ENCODE results near the gene AKAP11.

Gene AKAP11

GRCh38 chr13:42348576-42348975, 76.6 kb downstream of the AKAP11 start:
- DNase-seq, result no peak

- no peak for DNase-seq
These were observed 78.2 kb downstream of the AKAP11 start for GRCh38 chr13:42350141-42350540.

DNA sequence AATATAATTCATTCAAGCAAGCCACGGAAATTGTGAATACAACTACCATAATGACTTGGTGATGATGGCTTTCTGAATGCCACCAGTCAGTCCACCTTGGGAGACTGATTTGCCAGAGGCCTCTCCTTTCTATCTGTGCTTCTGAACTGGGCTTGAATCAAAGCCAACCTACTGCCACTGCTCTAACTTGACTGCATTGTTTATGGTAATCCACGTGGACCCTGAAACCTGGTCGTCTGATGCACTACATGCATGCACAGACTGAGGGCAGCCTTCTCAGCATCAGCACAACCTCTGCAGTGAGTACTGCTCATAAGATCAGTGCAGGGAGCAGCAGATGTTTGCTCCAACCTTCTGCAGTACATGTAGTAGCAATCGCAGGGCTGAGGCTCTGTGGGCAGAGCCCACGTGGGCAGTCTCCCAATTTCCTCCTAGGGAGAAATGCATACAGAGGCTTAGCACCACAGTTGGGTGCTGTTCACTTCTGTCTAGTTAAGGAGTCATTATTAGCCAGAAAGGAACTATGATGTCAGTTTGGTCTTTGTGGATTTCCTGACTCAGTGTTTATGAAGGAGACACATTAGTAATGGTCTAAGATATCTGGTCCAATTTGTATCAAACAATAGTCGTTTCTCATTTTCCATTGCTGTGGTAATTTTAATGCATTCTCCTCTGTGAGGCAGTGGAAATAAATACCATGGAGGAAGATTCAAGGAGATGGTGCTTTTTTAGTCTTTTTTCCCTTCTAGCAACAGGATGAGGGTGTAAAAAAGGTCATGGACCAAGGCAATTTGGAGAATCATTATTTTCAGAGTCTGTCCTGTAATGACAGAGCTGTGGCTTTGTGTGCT, 82.5 kb downstream of the AKAP11 start:
- peak; percentile 12 for DNase-seq

DNA sequence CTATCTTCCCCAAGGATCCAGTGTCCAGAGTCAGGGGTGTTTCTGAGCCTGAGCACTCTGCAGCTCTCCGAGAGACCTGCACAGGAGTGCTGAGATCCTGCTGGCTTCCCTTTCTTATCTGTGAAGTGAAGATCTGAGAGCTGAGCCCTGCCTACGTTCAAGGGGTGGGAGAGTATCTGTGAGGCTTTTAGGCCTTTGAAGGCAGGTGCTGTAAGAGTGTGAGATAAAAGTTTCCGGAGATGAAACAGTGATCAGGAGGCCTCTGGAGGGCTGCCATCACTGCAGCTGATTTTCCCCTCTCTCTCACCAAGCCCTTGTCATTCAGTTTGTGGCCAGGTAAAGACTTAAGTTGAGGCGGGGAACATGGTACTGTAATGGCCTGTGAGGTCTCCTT, 83.1 kb downstream of the AKAP11 start:
- DNase-seq, result no peak

GRCh38 chr13:42355491-42356183, 83.7 kb downstream of the AKAP11 start:
- DNase-seq, result no peak

- no peak for DNase-seq
These were observed 84.2 kb downstream of the AKAP11 start for GRCh38 chr13:42356184-42356575.

GRCh38 chr13:42360046-42360574, 88.2 kb downstream of the AKAP11 start:
- DNase-seq, result no peak

DNA sequence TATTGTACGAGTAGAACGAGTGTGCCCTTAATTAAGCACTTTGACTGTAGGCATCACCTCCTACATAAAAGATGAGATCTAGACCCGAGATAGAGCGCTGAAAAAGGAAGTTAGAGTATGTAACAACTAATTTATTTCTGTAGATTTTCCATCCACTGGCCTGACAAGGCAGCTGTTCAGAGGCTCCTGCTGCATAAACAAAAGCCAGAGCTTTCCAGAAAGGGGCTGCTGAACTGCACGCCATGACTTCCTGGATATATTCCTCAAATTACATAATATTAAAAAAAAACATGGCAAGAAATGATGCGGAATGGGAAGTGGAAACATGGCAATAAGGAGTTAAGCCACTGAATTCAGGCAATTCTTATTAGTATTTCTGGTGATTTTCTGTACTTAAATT, 89.7 kb downstream of the AKAP11 start:
- peak; percentile 3 for DNase-seq

DNA sequence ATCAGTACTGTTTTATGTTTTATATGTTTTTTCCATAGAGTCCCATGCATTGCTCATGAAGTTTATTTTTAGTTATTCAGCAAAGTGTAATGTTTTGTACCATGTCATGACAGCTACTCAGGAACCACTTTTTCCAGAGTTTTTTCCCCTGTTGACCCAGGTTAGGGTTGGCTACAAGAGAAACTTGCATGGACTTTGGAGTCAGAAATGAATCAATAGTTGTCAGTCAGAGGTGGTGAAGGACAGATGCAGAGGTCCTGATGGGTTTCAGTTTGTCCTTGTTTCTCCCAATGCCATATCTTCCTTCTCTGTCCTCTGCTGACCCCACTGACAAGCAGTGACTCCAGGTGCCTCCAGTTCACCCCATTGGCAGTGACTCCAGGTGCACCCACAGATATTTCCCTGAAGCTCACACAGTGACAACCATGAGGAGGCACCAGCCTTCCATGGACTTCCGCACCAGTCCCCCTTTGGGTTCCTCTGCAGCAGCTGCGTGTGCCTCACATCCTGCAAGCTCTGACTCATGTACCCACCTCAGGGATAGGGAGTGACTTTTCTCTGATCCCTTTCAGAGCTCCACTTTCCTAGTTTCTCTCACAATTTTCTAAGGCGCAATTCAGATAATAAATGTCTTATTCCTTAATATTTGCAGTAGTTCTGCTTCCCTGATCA, 92.1 kb downstream of the AKAP11 start:
- no peak for DNase-seq

DNA sequence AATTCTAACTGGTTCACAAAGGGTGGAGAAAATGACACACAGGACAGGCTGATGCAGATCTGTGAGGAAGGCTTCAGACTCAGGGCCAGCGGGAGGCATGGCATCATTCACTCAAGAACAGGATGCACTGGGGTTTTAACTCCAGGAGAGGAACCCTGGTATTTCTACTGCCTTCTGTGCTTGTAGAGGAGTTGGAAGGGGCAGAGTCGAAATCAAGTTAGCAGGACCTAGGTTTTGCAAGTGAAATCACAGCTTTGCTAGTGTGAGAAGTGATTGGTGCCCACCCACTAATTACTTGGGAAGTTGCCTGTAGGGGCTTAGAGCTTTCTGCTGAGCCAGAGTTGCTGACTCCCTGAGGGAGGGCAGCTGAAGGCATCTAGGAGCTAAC, 92.7 kb downstream of the AKAP11 start:
- no peak for DNase-seq

GRCh38 chr13:42367831-42368230, 95.9 kb downstream of the AKAP11 start:
- DNase-seq, result no peak

DNA sequence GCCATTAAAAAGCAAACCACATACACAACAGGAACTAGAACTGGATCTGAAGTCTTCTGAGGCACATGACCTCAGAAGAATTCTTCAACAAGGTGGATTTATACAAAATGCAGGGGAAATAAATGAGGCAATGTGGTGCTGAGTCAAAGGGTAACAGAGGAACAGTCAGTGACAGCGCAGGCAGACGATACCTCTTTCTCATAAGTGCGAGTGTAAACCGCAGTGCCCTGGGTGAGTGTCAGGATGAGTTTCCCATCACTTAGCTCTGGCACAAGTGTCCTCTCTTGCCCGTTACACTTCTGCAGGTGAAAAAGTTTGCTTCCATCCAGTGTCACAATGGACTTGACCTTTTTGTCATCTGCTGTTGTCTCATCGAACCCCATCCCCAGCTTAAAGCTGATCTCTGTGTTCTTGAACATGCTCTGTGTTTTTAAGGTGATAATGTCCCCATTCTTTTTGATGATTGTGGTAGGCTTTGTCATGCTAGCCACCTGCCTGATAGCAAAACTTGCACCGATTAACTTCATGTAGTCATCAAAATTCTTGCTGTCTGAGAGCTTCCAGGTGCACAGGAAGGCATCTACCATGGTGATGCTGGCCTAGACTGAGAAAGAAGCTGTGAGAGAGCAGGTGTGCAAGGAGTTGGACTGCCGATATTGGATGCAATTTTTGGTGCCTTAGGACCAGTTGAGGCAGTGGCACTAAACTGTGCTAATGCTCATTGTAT, 97.3 kb downstream of the AKAP11 start:
- no peak for DNase-seq

- no peak for DNase-seq
These were observed 98.3 kb downstream of the AKAP11 start for GRCh38 chr13:42370229-42370628.

Measured in NCI-H2171 treated with DMSO at 0.1 percent for 48 hours (cell line).